Measurements from ENCODE around the gene SLC52A1. TPM values are rescaled to one million over a fixed set of nuclear protein-coding genes. Genes with fewer than 3 reads are reported as not detected.
A peak's percentile ranks its signal among the peaks of the same experiment; 100 is the strongest.

SLC52A1 gene
- total and polyA plus RNA-seq, 2 experiments from 2014 or later, result 0.22 TPM; not detected in 1

DNA sequence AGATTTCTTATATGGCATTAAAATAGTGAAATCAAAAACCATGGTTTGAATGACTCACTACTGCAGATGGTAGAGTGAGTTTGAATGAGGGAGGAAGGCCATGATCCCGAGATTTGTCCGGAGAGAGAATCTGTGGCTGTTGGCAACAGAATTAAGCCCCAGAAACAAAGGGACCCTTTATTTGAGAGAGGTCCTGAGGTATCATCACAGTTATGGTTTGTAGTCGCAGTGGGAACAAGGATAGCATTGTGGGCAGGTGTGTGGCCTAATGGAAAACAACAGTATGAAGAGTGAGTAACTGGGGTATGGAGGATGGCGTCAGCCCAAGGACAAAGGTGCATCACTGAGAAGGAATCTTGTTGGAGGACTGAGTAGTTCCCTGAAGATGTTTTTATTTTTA, 34.5 kb upstream of the SLC52A1 start:
- no peak for DNase-seq
- Histone ChIP-seq H3K9me3 (ENCODE audit: low read depth) (no peaks in the 10 kb centered on the region), H2AFZ (no peak overlapping the region), H3F3A (ENCODE audit: insufficient read depth) (no peaks in the 10 kb centered on the region), H3K36me3 (ENCODE audit: low read depth) (no peaks in the 10 kb centered on the region), H3K4me3 (no peak overlapping the region), H3K27ac (no peak overlapping the region), H3K4me1 (ENCODE audit: insufficient read depth) (no peaks in the 10 kb centered on the region), H3K27me3 (replicated peaks; ENCODE audit: insufficient read depth) (0 out of 2 replicates have a peak, but pooled peaks cover 9% of the 10 kb centered on the region), H3K79me2 (ENCODE audit: insufficient read depth) (no peaks in the 10 kb centered on the region), H4K20me1 (ENCODE audit: insufficient read depth) (no peaks in the 10 kb centered on the region), H3K4me2 (ENCODE audit: unreplicated experiment) (no peak overlapping the region), H3K9me2 (ENCODE audit: insufficient read depth) (no peaks in the 10 kb centered on the region), H3K9ac (no peak overlapping the region)
- no peak for TF ChIP-seq EZH2phosphoT487 (IDR thresholded peaks at IDR 0.05; ENCODE audit: insufficient read depth, low read depth)
- TF ChIP-seq EZH2 (IDR thresholded peaks at IDR 0.05; ENCODE audit: insufficient read depth, poor library complexity, severe bottlenecking), result no peak
- 86 to 87% methylated on average over 4 of the region's 4 CpGs for WGBS, 2 experiments (ENCODE audit: low coverage in 1 of 2, low lambda C conversion rate in 2 of 2, missing lambda C conversion rate in 2 of 2)
- in situ Hi-C loops (cut with MboI), result no loop called here

DNA sequence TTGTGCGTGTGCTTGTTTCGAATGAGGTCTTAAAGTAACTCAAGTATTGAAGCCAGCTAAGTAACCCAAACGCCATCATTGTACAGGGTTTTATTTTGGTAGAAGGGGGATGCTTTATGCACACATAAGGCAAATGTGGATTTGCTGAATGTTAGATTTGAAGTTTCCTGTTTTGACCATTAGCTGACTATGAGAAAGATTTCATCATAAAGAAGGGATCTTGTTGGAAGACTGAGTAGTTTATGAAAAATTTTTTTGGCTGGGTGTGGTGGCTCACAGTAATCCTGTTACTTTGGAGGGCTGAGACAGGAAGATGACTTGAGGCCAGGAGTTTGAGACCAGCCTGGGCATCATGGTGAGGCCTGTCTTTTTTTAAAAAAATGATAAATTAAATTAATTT, 33.0 kb upstream of the SLC52A1 start:
- H3K4me3 ChIP-seq, result no peak overlapping the region
- no peaks in the 10 kb centered on the region for H3F3A ChIP-seq (ENCODE audit: insufficient read depth)
- in situ Hi-C loops (cut with MboI), result no loop called here
- no peaks in the 10 kb centered on the region for H3K9me3 ChIP-seq (ENCODE audit: low read depth)
- no peak overlapping the region for H3K27ac ChIP-seq
- no peak overlapping the region for H3K9ac ChIP-seq
- WGBS, 2 experiments (ENCODE audit: low coverage in 1 of 2, low lambda C conversion rate in 2 of 2, missing lambda C conversion rate in 2 of 2), result 81 to 85% methylated on average over 3 of the region's 3 CpGs
- H2AFZ ChIP-seq, result no peak overlapping the region
- H3K4me2 ChIP-seq (ENCODE audit: unreplicated experiment), result no peak overlapping the region
- H3K36me3 ChIP-seq (ENCODE audit: low read depth), result no peaks in the 10 kb centered on the region
- H3K79me2 ChIP-seq (ENCODE audit: insufficient read depth), result no peaks in the 10 kb centered on the region
- H3K27me3 ChIP-seq (replicated peaks; ENCODE audit: insufficient read depth), result no peaks in the 10 kb centered on the region
- peak; percentile 25 for DNase-seq
- TF ChIP-seq EZH2 (IDR thresholded peaks at IDR 0.05; ENCODE audit: insufficient read depth, poor library complexity, severe bottlenecking) (no peak), EZH2phosphoT487 (IDR thresholded peaks at IDR 0.05; ENCODE audit: insufficient read depth, low read depth) (no peak)
- H4K20me1 ChIP-seq (ENCODE audit: insufficient read depth), result no peaks in the 10 kb centered on the region
- no peaks in the 10 kb centered on the region for H3K4me1 ChIP-seq (ENCODE audit: insufficient read depth)
- H3K9me2 ChIP-seq (ENCODE audit: insufficient read depth), result no peaks in the 10 kb centered on the region

DNA sequence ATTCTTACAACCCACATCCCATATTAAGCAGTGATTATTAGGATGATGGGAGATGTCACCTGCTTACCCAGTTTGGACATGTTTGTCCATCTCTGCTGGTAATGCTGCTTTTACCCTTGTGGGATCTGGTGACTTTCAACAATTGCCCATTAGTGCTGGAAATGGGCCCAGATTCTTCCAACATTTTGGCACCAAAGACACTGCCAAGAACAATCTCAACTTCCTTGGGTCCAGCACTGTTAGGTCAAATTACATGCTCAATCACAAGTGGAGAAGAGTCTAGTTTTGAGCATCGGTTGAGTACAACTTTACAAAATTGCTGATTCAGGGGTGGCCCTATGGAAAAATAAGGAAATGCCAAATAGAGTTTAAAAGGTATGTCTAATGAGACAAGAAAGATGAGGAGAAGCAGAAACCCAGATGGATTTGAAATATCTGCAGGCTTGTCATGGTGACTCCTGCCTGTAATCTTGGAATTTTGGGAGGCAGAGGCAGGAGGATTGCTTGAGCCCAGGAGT, 30.1 kb upstream of the SLC52A1 start:
- in situ Hi-C loops (cut with MboI), result no loop called here
- no peak for DNase-seq
- Histone ChIP-seq H3K79me2 (ENCODE audit: insufficient read depth) (no peaks in the 10 kb centered on the region), H2AFZ (no peak overlapping the region), H3K4me3 (no peak overlapping the region), H3K9me2 (ENCODE audit: insufficient read depth) (no peaks in the 10 kb centered on the region), H3K36me3 (ENCODE audit: low read depth) (no peaks in the 10 kb centered on the region), H3F3A (ENCODE audit: insufficient read depth) (peaks cover 4% of the 10 kb centered on the region; the same call in 1 of the 2 replicates), H3K27me3 (replicated peaks; ENCODE audit: insufficient read depth) (no peaks in the 10 kb centered on the region), H3K9me3 (ENCODE audit: low read depth) (no peaks in the 10 kb centered on the region), H3K4me2 (ENCODE audit: unreplicated experiment) (no peak overlapping the region), H3K27ac (no peak overlapping the region), H4K20me1 (ENCODE audit: insufficient read depth) (no peaks in the 10 kb centered on the region), H3K9ac (no peak overlapping the region), H3K4me1 (ENCODE audit: insufficient read depth) (no peaks in the 10 kb centered on the region)
- TF ChIP-seq EZH2phosphoT487 (IDR thresholded peaks at IDR 0.05; ENCODE audit: insufficient read depth, low read depth), result no peak
- WGBS, 2 experiments (ENCODE audit: low coverage in 1 of 2, low lambda C conversion rate in 2 of 2, missing lambda C conversion rate in 2 of 2), result 88 to 89% methylated on average over 1 of the region's 1 CpG

DNA sequence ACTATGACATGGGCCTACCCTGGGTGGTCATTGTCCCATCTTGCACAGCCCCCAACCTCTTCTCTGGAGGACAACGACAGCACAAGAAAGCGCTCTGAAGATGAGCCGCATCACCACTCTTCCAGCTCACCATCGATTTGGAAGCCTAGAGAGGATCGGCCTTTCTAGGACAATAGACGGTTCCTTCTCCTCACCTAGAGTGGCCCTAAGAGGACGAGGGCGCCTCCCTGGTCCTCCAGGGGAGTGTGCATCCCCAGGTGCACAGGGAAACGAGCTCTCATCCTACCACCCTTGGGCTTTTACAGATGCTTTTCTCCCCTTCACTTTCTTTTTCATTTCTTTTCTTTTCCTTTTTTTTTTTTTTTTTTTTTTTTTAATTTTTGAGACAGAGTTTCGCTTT, 20.3 kb upstream of the SLC52A1 start:
- no peak overlapping the region for H3K4me2 ChIP-seq (ENCODE audit: unreplicated experiment)
- DNase-seq, result no peak
- no peak overlapping the region for H2AFZ ChIP-seq
- 88 to 91% methylated on average over 9 to 10 of the region's 10 CpGs for WGBS, 2 experiments (ENCODE audit: low coverage in 1 of 2, low lambda C conversion rate in 2 of 2, missing lambda C conversion rate in 2 of 2)
- H3F3A ChIP-seq (ENCODE audit: insufficient read depth), result no peaks in the 10 kb centered on the region
- H3K27ac ChIP-seq, result no peak overlapping the region
- H3K36me3 ChIP-seq (ENCODE audit: low read depth), result no peaks in the 10 kb centered on the region
- 0 out of 2 replicates have a peak, but pooled peaks cover 3% of the 10 kb centered on the region for H3K4me1 ChIP-seq (ENCODE audit: insufficient read depth)
- no peaks in the 10 kb centered on the region for H3K9me2 ChIP-seq (ENCODE audit: insufficient read depth)
- H4K20me1 ChIP-seq (ENCODE audit: insufficient read depth), result no peaks in the 10 kb centered on the region
- no peaks in the 10 kb centered on the region for H3K79me2 ChIP-seq (ENCODE audit: insufficient read depth)
- TF ChIP-seq EZH2 (IDR thresholded peaks at IDR 0.05; ENCODE audit: insufficient read depth, poor library complexity, severe bottlenecking), result no peak
- TF ChIP-seq EZH2phosphoT487 (IDR thresholded peaks at IDR 0.05; ENCODE audit: insufficient read depth, low read depth), result no peak
- no peak overlapping the region for H3K4me3 ChIP-seq
- H3K27me3 ChIP-seq (replicated peaks; ENCODE audit: insufficient read depth), result no peaks in the 10 kb centered on the region
- in situ Hi-C loops (cut with MboI), result loop anchor here (10.0 kb wide), 1 partner anchor 141 kb away; no protein-coding TSS in a partner anchor
- no peaks in the 10 kb centered on the region for H3K9me3 ChIP-seq (ENCODE audit: low read depth)
- H3K9ac ChIP-seq, result no peak overlapping the region

DNA sequence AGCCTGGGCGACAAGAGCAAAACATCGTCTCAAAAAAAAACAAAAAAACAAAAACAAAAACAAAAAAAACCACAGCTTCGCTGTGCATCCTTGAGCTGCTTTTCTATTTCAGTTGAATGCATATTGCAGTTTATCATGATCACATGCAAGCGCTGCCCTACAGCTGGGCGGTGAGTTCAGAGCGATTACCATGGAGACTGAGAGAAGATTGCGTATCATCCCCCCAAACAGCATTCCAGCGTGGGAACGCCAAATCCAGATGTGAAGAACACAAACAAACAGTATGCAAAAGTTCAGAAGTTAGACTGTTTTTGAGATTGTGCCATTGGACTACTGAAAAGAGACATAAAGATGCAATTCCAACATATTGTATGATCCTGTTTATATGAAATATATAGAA, 15.1 kb upstream of the SLC52A1 start:
- Histone ChIP-seq H3K27ac (no peak overlapping the region), H3K9me3 (ENCODE audit: low read depth) (no peaks in the 10 kb centered on the region), H3K9me2 (ENCODE audit: insufficient read depth) (no peaks in the 10 kb centered on the region), H3K9ac (no peak overlapping the region), H3K27me3 (replicated peaks; ENCODE audit: insufficient read depth) (no peaks in the 10 kb centered on the region), H3K36me3 (ENCODE audit: low read depth) (no peaks in the 10 kb centered on the region), H3K4me2 (ENCODE audit: unreplicated experiment) (no peak overlapping the region), H2AFZ (no peak overlapping the region), H3K4me1 (ENCODE audit: insufficient read depth) (no peaks in the 10 kb centered on the region), H3K4me3 (no peak overlapping the region), H4K20me1 (ENCODE audit: insufficient read depth) (no peaks in the 10 kb centered on the region), H3K79me2 (ENCODE audit: insufficient read depth) (no peaks in the 10 kb centered on the region), H3F3A (ENCODE audit: insufficient read depth) (no peaks in the 10 kb centered on the region)
- TF ChIP-seq EZH2 (IDR thresholded peaks at IDR 0.05; ENCODE audit: insufficient read depth, poor library complexity, severe bottlenecking), result no peak
- no peak for TF ChIP-seq EZH2phosphoT487 (IDR thresholded peaks at IDR 0.05; ENCODE audit: insufficient read depth, low read depth)
- no peak for DNase-seq
- WGBS, 2 experiments (ENCODE audit: low coverage in 1 of 2, low lambda C conversion rate in 2 of 2, missing lambda C conversion rate in 2 of 2), result 34 to 41% methylated on average over 8 to 9 of the region's 9 CpGs
- in situ Hi-C loops (cut with MboI), result loop anchor here (10.0 kb wide), 1 partner anchor 135 kb away; no protein-coding TSS in a partner anchor
